HEK293 (cell line): Measurements from ENCODE around the gene CCDC88C.
A peak's percentile ranks its signal among the peaks of the same experiment; 100 is the strongest.
"Not testable (repeated sequence)": the region's sequence is repeated elsewhere in the genome, so short reads cannot be mapped to it uniquely, and the experiment has no call there.

Source experiments
- CTCF ChIA-PET: fragments of 350-600 bp; formaldehyde crosslinking; extraction: SDS; loops from one replicate; lab custom pipeline; 2021; ENCODE audit warnings: antibody characterized with exemption; lab: Yijun Ruan, JAX
- POLR2A ChIA-PET: fragments of 300-600 bp; formaldehyde crosslinking; extraction: SDS; loops from one replicate; lab custom pipeline; 2020; ENCODE audit warnings: antibody characterized with exemption, inconsistent platforms; lab: Yijun Ruan, JAX
- H3K27ac ChIP-seq: fragments of 200-500 bp; sonication (Bioruptor generic); 2 replicates; pipeline ENCODE4 v1.5.1; 2014; ENCODE audit warnings: low read depth, low read length, control low read depth, inconsistent platforms; ENCODE audit errors: extremely low read depth
- H3K36me3 ChIP-seq, 2 experiments: fragments of 200-500 bp in 1 of 2; sonication (Bioruptor generic) in 1 of 2; 1 replicate in 1 of 2; 2 replicates in 1 of 2; pipeline ENCODE4 v1.5.1; 2014 to 2017; ENCODE audit warnings: inconsistent platforms in 2 of 2, low read length in 2 of 2; ENCODE audit not compliant: control insufficient read depth in 2 of 2, insufficient read depth in 1 of 2
- H3K4me1 ChIP-seq: fragments of 200-500 bp; sonication (Bioruptor generic); 2 replicates; pipeline ENCODE4 v1.5.1; 2014; ENCODE audit warnings: mild to moderate bottlenecking, low read length, inconsistent platforms; ENCODE audit not compliant: control insufficient read depth, insufficient read depth
- H3K4me3 ChIP-seq: 2 replicates; pipeline ENCODE4 v1.5.1; 2011; ENCODE audit warnings: low read depth, mild to moderate bottlenecking, control low read depth, low read length, moderate library complexity
- H3K9me3 ChIP-seq: fragments of 200-500 bp; sonication (Bioruptor generic); 2 replicates; pipeline ENCODE4 v1.5.1; 2014; ENCODE audit warnings: low read depth, low read length, inconsistent platforms; ENCODE audit not compliant: control insufficient read depth, insufficient read depth
- KLF10 ChIP-seq: fragments of 450-650 bp; IDR thresholded peaks from 2 replicates; pipeline ENCODE4 v1.5.1; 2018; ENCODE audit warnings: missing biosample characterization, mild to moderate bottlenecking, missing genetic modification characterization
- KLF17 ChIP-seq: fragments of 450-650 bp; formaldehyde crosslinking; IDR thresholded peaks from 2 replicates; pipeline ENCODE4 v1.5.1; 2016; ENCODE audit warnings: missing biosample characterization, missing genetic modification characterization
- MZF1 ChIP-seq: fragments of 450-650 bp; formaldehyde crosslinking; IDR thresholded peaks from 2 replicates; pipeline ENCODE4 v1.5.1; 2017; ENCODE audit warnings: missing biosample characterization, missing genetic modification characterization, borderline replicate concordance
- SETDB1 ChIP-seq: IDR thresholded peaks from one replicate; pipeline ENCODE4 v1.6.1; 2017; ENCODE audit warnings: mild to moderate bottlenecking, low read length, moderate library complexity, mixed read lengths; ENCODE audit not compliant: insufficient read length
- YY1 ChIP-seq: fragments of 450-650 bp; formaldehyde crosslinking; IDR thresholded peaks from 2 replicates; pipeline ENCODE4 v1.5.1; 2018; ENCODE audit warnings: missing biosample characterization, missing genetic modification characterization
- ZBTB20 ChIP-seq: fragments of 450-650 bp; formaldehyde crosslinking; IDR thresholded peaks from 2 replicates; pipeline ENCODE4 v1.5.1; 2016; ENCODE audit warnings: missing biosample characterization, missing genetic modification characterization
- ZBTB49 ChIP-seq: fragments of 450-650 bp; formaldehyde crosslinking; IDR thresholded peaks from 2 replicates; pipeline ENCODE4 v1.5.1; 2016; ENCODE audit warnings: missing biosample characterization, missing genetic modification characterization, low read depth
- ZFP37 ChIP-seq: fragments of 450-650 bp; formaldehyde crosslinking; IDR thresholded peaks from 2 replicates; pipeline ENCODE4 v1.5.1; 2016; ENCODE audit warnings: missing biosample characterization, missing genetic modification characterization
- ZNF184 ChIP-seq: fragments of 450-650 bp; IDR thresholded peaks from 2 replicates; pipeline ENCODE4 v1.5.1; 2018; ENCODE audit warnings: missing biosample characterization, mild to moderate bottlenecking, missing genetic modification characterization
- ZNF223 ChIP-seq: fragments of 450-650 bp; formaldehyde crosslinking; IDR thresholded peaks from 2 replicates; pipeline ENCODE4 v1.5.1; 2016; ENCODE audit warnings: missing biosample characterization, missing genetic modification characterization
- ZNF48 ChIP-seq: fragments of 450-650 bp; formaldehyde crosslinking; IDR thresholded peaks from 2 replicates; pipeline ENCODE4 v1.5.1; 2016; ENCODE audit warnings: missing biosample characterization, missing genetic modification characterization
- ZNF513 ChIP-seq: fragments of 450-650 bp; IDR thresholded peaks from 2 replicates; pipeline ENCODE4 v1.5.1; 2018; ENCODE audit warnings: missing biosample characterization, missing genetic modification characterization
- ZNF624 ChIP-seq: fragments of 450-650 bp; formaldehyde crosslinking; IDR thresholded peaks from 2 replicates; pipeline ENCODE4 v1.5.1; 2017; ENCODE audit warnings: missing biosample characterization, missing genetic modification characterization
- ZNF76 ChIP-seq: fragments of 450-650 bp; formaldehyde crosslinking; IDR thresholded peaks from 2 replicates; pipeline ENCODE4; 2016; ENCODE audit warnings: low read depth, missing biosample characterization, missing genetic modification characterization, borderline replicate concordance
- ZNF792 ChIP-seq: fragments of 450-650 bp; formaldehyde crosslinking; IDR thresholded peaks from 2 replicates; pipeline ENCODE4 v1.5.1; 2016; ENCODE audit warnings: missing biosample characterization, missing genetic modification characterization
- ZSCAN18 ChIP-seq: fragments of 450-650 bp; formaldehyde crosslinking; IDR thresholded peaks from 2 replicates; pipeline ENCODE4 v1.5.1; 2016; ENCODE audit warnings: missing biosample characterization, missing genetic modification characterization

CCDC88C gene

GRCh38 chr14:91429385-91429784 lies 11.8 kb upstream of the CCDC88C start:
- Histone ChIP-seq H3K9me3 (no peaks in the 10 kb centered on the region), H3K27ac (no peak overlapping the region), H3K4me1 (no peaks in the 10 kb centered on the region), H3K36me3 (no peaks in the 10 kb centered on the region), H3K4me3 (no peak overlapping the region)
- POLR2A ChIA-PET: no interaction called here
- TF ChIP-seq ZNF76 (no peak), KLF17 (tag by site-specific recombination) (no peak)
- CTCF ChIA-PET: no interaction called here

GRCh38 chr14:91428931-91429330 lies 11.3 kb upstream of the CCDC88C start:
- POLR2A ChIA-PET, H3K4me3 ChIP-seq, H3K36me3 ChIP-seq, H3K9me3 ChIP-seq, H3K27ac ChIP-seq, H3K4me1 ChIP-seq: not testable (repeated sequence)
- CTCF ChIA-PET: interaction anchor here (0.8 kb wide), 1 partner anchor 106 kb away, joined by 3 read pairs; no protein-coding TSS in a partner anchor

- H3K36me3 ChIP-seq, H3K27ac ChIP-seq, POLR2A ChIA-PET, H3K4me3 ChIP-seq, H3K4me1 ChIP-seq, H3K9me3 ChIP-seq: not testable (repeated sequence)
- CTCF ChIA-PET: interaction anchor here (0.5 to 0.6 kb wide), 2 partner anchors 69 to 377 kb away, joined by 3 read pairs; no protein-coding TSS in a partner anchor
Measured at GRCh38 chr14:91425531-91425944, 7.9 kb upstream of the CCDC88C start.

- Histone ChIP-seq H3K4me3 (no peak overlapping the region), H3K9me3 (no peaks in the 10 kb centered on the region), H3K27ac (no peak overlapping the region), H3K36me3 (no peaks in the 10 kb centered on the region), H3K4me1 (no peaks in the 10 kb centered on the region)
- ChIA-PET CTCF (interaction anchor here (0.5 to 0.8 kb wide), 3 partner anchors 68 to 377 kb away, joined by 3 read pairs; no protein-coding TSS in a partner anchor), POLR2A (no interaction called here)
- TF ChIP-seq MZF1 (tag by site-specific recombination) (peak; percentile 47; the same call in 1 of the 2 replicates), YY1 (tag by site-specific recombination) (no peak), SETDB1 (peak; percentile 80)
Measured at GRCh38 chr14:91424813-91425530, 7.4 kb upstream of the CCDC88C start.

GRCh38 chr14:91420686-91421085 lies 3.1 kb upstream of the CCDC88C start:
- Histone ChIP-seq H3K4me3 (no peak overlapping the region), H3K9me3 (no peaks in the 10 kb centered on the region), H3K36me3 (no peaks in the 10 kb centered on the region), H3K27ac (no peak overlapping the region), H3K4me1 (peaks cover 3% of the 10 kb centered on the region; the same call in 1 of the 2 replicates)
- CTCF ChIA-PET: interaction anchor here (0.5 to 8.6 kb wide), 5 partner anchors 46 to 577 kb away, joined by 3 to 77 read pairs (median 3); no protein-coding TSS in a partner anchor
- POLR2A ChIA-PET: no interaction called here
- TF ChIP-seq ZNF792 (tag by site-specific recombination) (no peak), ZBTB49 (tag by site-specific recombination) (no peak), KLF10 (tag by site-specific recombination) (no peak), ZNF624 (tag by site-specific recombination) (no peak), ZNF513 (tag by site-specific recombination) (no peak), ZNF184 (tag by site-specific recombination) (no peak), ZSCAN18 (no peak), ZFP37 (tag by site-specific recombination) (no peak), ZNF223 (tag by site-specific recombination) (no peak), ZNF48 (tag by site-specific recombination) (no peak), ZBTB20 (tag by site-specific recombination) (no peak)
